Small intestine (tissue), 7 donors: ENCODE data around the gene STPG3. TPM values are rescaled to one million over a fixed set of nuclear protein-coding genes. Genes with fewer than 3 reads are reported as not detected.

Experiments
- DNase-seq, 2 donors: peaks; one replicate each; pipeline versions ENCODE4 v3.0.0 to v3.0.0-alpha.2; 2013
- FAIRE-seq: peaks from 2 replicates; lab custom pipeline; 2012; peaks lifted over from hg19 to GRCh38; lab: Jason Lieb, UNC
- H3K27ac ChIP-seq, 3 donors: one replicate each; pipeline ENCODE4 v1.5.1; 2013; ENCODE audit warnings: low read length in 2 of 3, mild to moderate bottlenecking in 2 of 3, control low read depth in 1 of 3, inconsistent platforms in 1 of 3, low read depth in 1 of 3, moderate library complexity in 1 of 3
- H3K27me3 ChIP-seq, 3 donors: one replicate each; pipeline ENCODE4 v1.6.1; 2013; ENCODE audit warnings: low read length in 3 of 3, inconsistent platforms in 1 of 3; ENCODE audit not compliant: control insufficient read depth in 3 of 3, insufficient read depth in 3 of 3
- H3K36me3 ChIP-seq, 3 donors: one replicate each; pipeline ENCODE4 v1.6.1; 2013; ENCODE audit warnings: low read length in 3 of 3, inconsistent platforms in 1 of 3, low read depth in 1 of 3, mild to moderate bottlenecking in 1 of 3, moderate library complexity in 1 of 3; ENCODE audit not compliant: control insufficient read depth in 3 of 3, insufficient read depth in 2 of 3
- H3K4me1 ChIP-seq, 3 donors: one replicate each; pipeline ENCODE4 v1.6.1; 2013; ENCODE audit warnings: low read length in 2 of 3, inconsistent platforms in 1 of 3, low read depth in 1 of 3, mild to moderate bottlenecking in 1 of 3, moderate library complexity in 1 of 3; ENCODE audit not compliant: control insufficient read depth in 3 of 3, insufficient read depth in 2 of 3
- H3K4me3 ChIP-seq, 3 donors: one replicate each; pipeline ENCODE4 v1.5.1; 2013; ENCODE audit warnings: low read length in 3 of 3, control low read depth in 1 of 3, inconsistent platforms in 1 of 3, low read depth in 1 of 3, mild to moderate bottlenecking in 1 of 3, moderate library complexity in 1 of 3
- H3K9me3 ChIP-seq, 2 donors: one replicate each; pipeline ENCODE4 v1.6.1; 2013; ENCODE audit warnings: low read depth in 1 of 2, low read length in 1 of 2; ENCODE audit not compliant: control insufficient read depth in 2 of 2, insufficient read depth in 1 of 2
- WGBS, 3 donors: extraction: QIAGEN DNeasy Blood & Tissue Kit; methylation state at CpG; one replicate each; pipeline ENCODE4 v1.1.7; 2013; 5-methylcytosine and 5-hydroxymethylcytosine counted together
- polyA plus RNA-seq, 4 donors: library from polyadenylated mRNA; stranded (reverse) in 3 of 4; unstranded in 1 of 4; fragments of 200-250 nt in 3 of 4; fragments of 120-200 nt in 1 of 4; gene quantifications; one replicate each; pipeline versions ENCODE4 v1.2.1 to v1.2.3, GENCODE V29; 2013
- donor health status: healthy with polysubstance abuse.
- donor health status: control.
- donor health status: control.
- donor health status: Bipolar disorder and iron deficiency.
- donor health status: healthy.

The STPG3 gene
- polyA plus RNA-seq, 4 donors = 3.9 TPM; not detected in 3

DNA sequence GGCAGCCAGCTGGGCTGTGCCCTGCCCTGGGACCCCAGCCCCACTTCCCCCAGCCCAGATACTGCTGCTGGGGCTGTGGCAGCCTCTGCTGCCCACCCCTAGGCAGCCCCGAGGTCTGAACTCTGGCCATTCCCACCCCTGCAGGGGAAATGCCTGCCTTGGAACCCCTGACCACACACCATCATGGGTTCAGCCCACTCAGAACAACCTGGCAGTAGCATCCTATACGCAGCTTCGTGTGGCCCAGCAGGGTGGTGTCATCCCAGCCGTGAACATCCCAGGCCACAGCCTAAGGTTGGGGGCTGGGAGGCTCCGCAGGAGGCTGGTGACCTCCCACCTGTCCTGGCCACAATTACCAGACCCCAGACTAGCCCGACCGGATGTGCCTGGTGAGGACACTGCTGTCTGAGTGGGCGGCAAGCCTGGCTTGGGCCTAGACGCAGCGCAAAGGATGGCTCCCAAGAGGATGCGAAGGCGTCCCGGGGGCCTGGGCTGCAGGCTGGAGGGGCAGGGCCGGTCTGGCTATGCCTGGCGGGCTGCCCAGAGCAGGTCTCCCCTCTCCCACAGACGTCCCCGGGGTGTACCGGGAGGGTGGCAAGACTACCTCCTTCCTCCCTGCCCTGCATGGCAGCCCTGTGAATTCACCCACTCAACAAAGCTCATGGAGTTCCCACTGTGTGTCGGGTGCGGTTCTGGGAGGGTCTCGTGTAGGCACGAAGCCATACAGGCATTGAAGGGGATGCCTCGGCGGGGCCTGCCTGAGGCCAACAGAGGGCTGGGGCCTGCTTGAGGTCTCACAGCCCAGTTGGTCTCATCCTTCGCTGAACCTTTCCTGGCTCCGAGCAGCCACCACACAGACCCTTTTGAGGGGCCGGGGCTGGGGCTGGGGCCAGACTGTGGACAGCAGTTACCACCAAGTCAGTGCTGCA lies 21.9 kb upstream of the STPG3 start:
- peak in 1 of 2 donors; percentile 36 for DNase-seq
- Histone ChIP-seq H3K27ac (peak overlapping the region in 1 of 3 donors; percentile 95), H3K27me3 (no peaks in the 10 kb centered on the region), H3K4me1 (peaks cover 0 to 84% (median 11%) of the 10 kb centered on the region in 3 donors), H3K36me3 (peaks cover 0 to 31% (median 0%) of the 10 kb centered on the region in 3 donors), H3K9me3 (no peaks in the 10 kb centered on the region), H3K4me3 (no peak overlapping the region)
- 61 to 69% (median 68%) methylated on average over 26 to 27 of the region's 27 CpGs for WGBS, 3 donors
- FAIRE-seq = no peak

DNA sequence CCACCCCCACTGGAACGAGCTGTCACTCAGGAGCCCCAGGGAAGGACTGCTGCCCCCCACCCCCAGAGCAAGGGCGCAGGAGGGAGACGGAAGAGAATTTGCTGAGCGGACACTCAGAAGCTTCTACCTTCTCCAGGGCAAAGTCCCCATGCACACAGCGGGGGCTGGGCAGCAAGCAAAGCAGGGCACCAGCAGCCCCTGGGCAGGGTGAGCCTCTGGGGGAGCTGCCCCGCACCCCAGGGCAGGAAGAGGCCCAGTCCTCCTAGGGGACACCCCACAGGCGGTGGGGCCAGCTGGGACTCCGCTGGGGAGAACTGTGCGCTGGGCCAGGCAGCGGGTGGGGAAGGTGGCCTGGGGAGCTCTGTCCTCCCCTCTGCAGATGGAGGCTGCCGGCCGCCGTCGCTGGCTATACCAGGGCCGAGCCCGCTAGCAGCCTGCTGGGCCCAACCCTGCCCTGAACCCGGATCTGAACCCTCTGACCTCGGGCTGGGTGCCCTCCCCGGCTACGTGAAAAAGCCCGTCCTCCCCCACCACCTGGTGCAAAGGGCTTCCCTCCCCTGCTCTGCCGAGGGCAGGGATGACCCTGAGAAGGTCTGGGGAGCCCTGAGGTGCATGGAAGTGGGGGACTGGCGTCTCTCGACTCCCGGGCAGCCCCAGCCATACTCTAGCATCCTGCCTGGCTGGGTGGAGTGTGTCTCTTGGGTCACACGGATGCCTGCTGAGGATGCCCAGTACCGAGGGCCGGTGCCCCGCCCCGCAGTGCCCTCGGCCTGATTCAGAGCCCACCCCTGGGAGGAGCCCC lies 21.0 kb upstream of the STPG3 start:
- 17 to 51% (median 27%) methylated on average over 27 to 31 of the region's 31 CpGs for WGBS, 3 donors
- DNase-seq = peak; percentile 52 to 92
- peaks cover 0 to 80% (median 11%) of the 10 kb centered on the region in 3 donors for H3K4me1 ChIP-seq
- no peak for FAIRE-seq
- H3K27me3 ChIP-seq = no peaks in the 10 kb centered on the region
- H3K4me3 ChIP-seq = peak overlapping the region in 1 of 3 donors; percentile 21
- H3K9me3 ChIP-seq = no peaks in the 10 kb centered on the region
- peak overlapping the region in 2 of 3 donors; percentile 5 to 95 for H3K27ac ChIP-seq
- H3K36me3 ChIP-seq = peaks cover 0 to 40% (median 0%) of the 10 kb centered on the region in 3 donors

DNA sequence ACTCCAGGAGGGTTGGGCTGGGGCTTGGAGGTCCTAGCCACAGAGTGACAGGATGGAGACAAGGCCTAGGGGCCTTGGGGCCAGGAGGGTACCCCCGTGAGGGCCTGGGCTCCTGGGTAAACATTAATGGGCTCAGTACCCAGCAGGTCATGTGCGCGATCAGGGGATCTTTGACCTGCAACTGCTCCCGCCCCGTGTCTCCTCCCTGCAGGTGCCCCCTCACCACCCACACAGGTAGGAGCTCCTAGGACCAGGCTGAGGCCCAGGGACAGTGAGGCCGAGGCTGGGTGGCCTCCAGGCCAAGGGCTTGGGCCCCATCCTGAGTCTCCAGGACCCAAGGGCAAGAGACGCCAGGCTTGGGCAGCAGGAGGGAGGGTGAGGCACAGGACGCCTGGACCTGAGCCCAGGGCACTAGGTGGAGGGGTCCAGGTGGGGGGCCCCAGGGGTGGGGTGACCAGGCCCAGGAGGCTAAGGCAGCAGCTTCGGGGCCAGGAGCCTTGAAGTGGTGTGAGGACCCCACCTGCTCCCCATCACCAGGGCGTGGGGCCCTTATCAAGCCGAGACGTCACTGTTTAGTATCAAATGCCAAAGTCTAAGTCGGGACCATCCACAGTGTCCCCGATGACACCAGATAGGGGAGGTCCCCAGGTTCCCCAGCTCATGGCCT lies 20.2 kb upstream of the STPG3 start, which contains the start of gene SLC34A3:
SLC34A3 (plus strand) TSS at position 197 of the 667 bp plus-strand sequence. CDS start 802 bp downstream, outside the sequence.
- Histone ChIP-seq H3K9me3 (no peaks in the 10 kb centered on the region), H3K27me3 (no peaks in the 10 kb centered on the region), H3K27ac (peak within 1 kb of the TSS in 2 of 3 donors; percentile 5 to 95), H3K4me1 (peaks cover 0 to 79% (median 11%) of the 10 kb centered on the region in 3 donors), H3K4me3 (peak within 1 kb of the TSS in 1 of 3 donors; percentile 21), H3K36me3 (peaks cover 0 to 47% (median 0%) of the 10 kb centered on the region in 3 donors)
- FAIRE-seq (no peak), DNase-seq (peak; percentile 56 to 78)
- WGBS, 3 donors = 17 to 51% (median 28%) methylated on average over 14 of the region's 14 CpGs

DNA sequence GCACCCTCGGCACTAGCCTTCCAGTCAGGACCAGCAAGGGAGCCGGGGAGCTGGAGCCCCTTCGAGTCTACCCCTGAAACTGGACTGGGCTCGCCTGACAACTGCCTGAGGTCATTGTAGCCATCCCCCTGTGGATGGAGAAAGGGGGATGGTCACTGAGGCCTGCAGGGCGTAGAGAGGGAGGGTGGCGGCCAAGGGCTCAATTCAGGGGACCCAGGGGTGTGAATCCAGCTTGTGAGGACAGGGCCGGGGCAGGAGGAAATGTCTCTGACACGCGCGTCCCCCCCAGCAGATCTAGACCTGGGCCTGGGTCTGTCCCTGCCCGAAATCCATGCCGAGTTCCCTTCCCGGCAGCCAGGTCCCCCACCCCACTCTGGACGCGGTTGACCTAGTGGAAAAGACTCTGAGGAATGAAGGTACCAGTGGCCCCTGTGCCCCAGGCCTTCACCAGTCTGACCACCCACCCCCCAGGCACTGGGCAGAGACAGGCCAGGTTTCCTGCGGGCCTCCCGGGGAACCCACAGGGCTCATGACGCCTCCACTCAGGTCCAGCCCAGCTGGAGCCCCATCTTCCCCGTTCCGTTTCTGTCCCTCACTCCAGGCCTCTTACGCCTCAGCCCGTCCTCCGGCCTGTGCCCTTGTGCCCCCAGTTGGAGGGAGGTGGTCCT lies 19.6 kb upstream of the STPG3 start:
- peak overlapping the region in 1 of 3 donors; percentile 95 for H3K27ac ChIP-seq
- H3K4me1 ChIP-seq = peaks cover 0 to 74% (median 11%) of the 10 kb centered on the region in 3 donors
- H3K9me3 ChIP-seq = no peaks in the 10 kb centered on the region
- DNase-seq = no peak
- WGBS, 3 donors = 78 to 84% (median 80%) methylated on average over 20 to 23 of the region's 23 CpGs
- no peak overlapping the region for H3K4me3 ChIP-seq
- H3K36me3 ChIP-seq = peaks cover 0 to 47% (median 0%) of the 10 kb centered on the region in 3 donors
- FAIRE-seq = no peak
- H3K27me3 ChIP-seq = no peaks in the 10 kb centered on the region

DNA sequence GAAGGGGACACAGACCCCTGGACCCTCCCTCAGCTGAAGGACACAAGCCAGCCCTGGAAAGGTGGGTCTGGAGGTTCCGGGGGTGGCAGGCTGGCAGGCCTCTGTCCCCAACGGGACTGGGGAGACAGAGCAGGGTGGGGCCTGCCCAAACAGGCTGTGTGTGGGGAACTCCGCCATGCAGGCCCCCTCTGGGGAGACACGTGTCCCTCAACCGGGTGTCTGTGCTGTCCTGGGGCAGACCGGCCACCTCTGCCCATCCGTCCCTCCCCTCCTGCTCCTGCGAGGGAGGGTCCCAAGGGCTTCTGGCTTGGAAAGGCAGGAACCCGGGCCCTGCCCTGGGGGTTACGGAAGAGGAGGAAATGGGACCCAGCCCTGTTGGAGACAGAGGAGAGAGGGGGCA lies 19.0 kb upstream of the STPG3 start:
- Histone ChIP-seq H3K9me3 (no peaks in the 10 kb centered on the region), H3K27ac (peak overlapping the region in 1 of 3 donors; percentile 95), H3K27me3 (no peaks in the 10 kb centered on the region), H3K36me3 (peaks cover 0 to 47% (median 0%) of the 10 kb centered on the region in 3 donors), H3K4me3 (no peak overlapping the region), H3K4me1 (peaks cover 3 to 74% (median 11%) of the 10 kb centered on the region in 3 donors)
- DNase-seq (no peak), FAIRE-seq (no peak)
- 54 to 75% (median 69%) methylated on average over 7 to 10 of the region's 10 CpGs for WGBS, 3 donors

DNA sequence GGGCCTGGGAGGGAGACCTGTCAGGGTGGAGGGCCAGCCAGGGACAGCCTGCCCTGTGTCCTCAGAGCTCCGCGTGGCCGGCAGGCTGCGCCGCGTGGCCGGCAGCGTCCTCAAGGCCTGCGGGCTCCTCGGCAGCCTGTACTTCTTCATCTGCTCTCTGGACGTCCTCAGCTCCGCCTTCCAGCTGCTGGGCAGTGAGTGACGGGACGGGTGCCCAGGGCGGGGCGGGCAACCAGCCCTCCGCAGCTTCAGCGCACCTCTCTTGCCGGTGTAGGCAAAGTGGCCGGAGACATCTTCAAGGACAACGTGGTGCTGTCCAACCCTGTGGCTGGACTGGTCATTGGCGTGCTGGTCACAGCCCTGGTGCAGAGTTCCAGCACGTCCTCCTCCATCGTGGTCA lies 18.6 kb upstream of the STPG3 start:
- FAIRE-seq (no peak), DNase-seq (peak in 1 of 2 donors; percentile 55)
- 18 to 73% (median 46%) methylated on average over 14 to 24 of the region's 24 CpGs for WGBS, 3 donors
- Histone ChIP-seq H3K4me3 (no peak overlapping the region), H3K27ac (peak overlapping the region in 1 of 3 donors; percentile 95), H3K4me1 (peaks cover 3 to 74% (median 11%) of the 10 kb centered on the region in 3 donors), H3K9me3 (no peaks in the 10 kb centered on the region), H3K27me3 (no peaks in the 10 kb centered on the region), H3K36me3 (peaks cover 0 to 47% (median 0%) of the 10 kb centered on the region in 3 donors)

DNA sequence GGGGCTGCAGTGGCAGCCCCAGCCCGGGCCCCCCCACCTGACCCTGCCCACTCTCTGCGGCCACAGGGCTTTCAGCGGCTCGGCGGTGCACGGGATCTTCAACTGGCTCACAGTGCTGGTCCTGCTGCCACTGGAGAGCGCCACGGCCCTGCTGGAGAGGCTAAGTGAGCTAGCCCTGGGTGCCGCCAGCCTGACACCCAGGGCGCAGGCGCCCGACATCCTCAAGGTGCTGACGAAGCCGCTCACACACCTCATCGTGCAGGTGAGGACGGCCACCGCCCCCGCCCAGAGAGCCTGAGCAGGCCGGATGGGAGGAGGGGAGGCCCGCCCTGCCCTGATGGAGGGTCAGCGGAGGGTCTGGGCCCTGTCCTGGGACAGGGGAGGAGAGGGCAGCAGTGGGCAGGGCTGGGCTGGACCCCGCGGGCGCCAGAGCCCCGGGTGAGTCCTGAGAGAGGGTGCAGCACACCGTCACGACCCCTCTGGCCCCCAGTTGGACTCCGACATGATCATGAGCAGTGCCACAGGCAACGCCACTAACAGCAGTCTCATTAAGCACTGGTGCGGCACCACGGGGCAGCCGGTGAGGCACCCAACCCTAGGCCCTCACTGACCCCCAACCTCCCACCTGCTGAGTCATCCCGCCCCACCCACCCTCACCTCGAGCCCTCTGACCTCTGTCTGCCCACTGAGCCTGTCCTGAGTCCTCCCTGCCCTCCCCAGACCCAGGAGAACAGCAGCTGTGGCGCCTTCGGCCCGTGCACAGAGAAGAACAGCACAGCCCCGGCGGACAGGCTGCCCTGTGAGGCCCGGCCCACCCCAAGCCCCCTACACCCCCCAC lies 17.7 kb upstream of the STPG3 start:
- DNase-seq (no peak), FAIRE-seq (no peak)
- no peaks in the 10 kb centered on the region for H3K9me3 ChIP-seq
- WGBS, 3 donors = 28 to 76% (median 52%) methylated on average over 29 to 40 of the region's 40 CpGs
- H3K27ac ChIP-seq = peak overlapping the region in 1 of 3 donors; percentile 54
- H3K4me3 ChIP-seq = peak overlapping the region in 1 of 3 donors; percentile 23
- peaks cover 0 to 50% (median 0%) of the 10 kb centered on the region in 3 donors for H3K36me3 ChIP-seq
- no peaks in the 10 kb centered on the region for H3K27me3 ChIP-seq
- H3K4me1 ChIP-seq = peaks cover 3 to 74% (median 11%) of the 10 kb centered on the region in 3 donors
